ENCODE results near the gene HPD. TPM values are rescaled to one million over a fixed set of nuclear protein-coding genes. Genes with fewer than 3 reads are reported as not detected.

HPD gene
- total RNA-seq (2014; rRNA removed; shearing (Covaris generic)): not detected in 2 replicates
- not detected in 2 replicates for total RNA-seq (2022)
- Bru-seq, nascent RNA: not detected
- percentile 3 among the genes with signal in this experiment for BruChase-seq, experiment 1, labeled RNA remaining after a 6-hour chase
- not detected for BruChase-seq, experiment 2, labeled RNA remaining after a 2-hour chase
- long read RNA-seq, partial matches to known transcripts: 0 of 3 reads
- long read RNA-seq, other reads (novel, unspliced or antisense): 3 of 3 reads

- no peak for TF ChIP-seq CTCF (conservative IDR thresholded peaks at IDR 0.05; ENCODE audit: low read length)
- no peak for TF ChIP-seq EZH2phosphoT487 (IDR thresholded peaks at IDR 0.05; ENCODE audit: borderline replicate concordance, low read depth, low read length)
- peaks cover 20% of the 10 kb centered on the region for H3K4me1 ChIP-seq (ENCODE audit: insufficient read depth, low read length, poor library complexity, severe bottlenecking)
- no peaks in the 10 kb centered on the region for H4K20me1 ChIP-seq (ENCODE audit: insufficient read depth, low read length)
- no peak for DNase-seq (ENCODE audit: low spot score)
- no peak within 1 kb of the TSS for H3K4me2 ChIP-seq (ENCODE audit: low read length)
- ChIA-PET CTCF (ENCODE audit: unreplicated experiment) (no interaction called here), POLR2A (interaction anchor here (1.6 kb wide), 1 partner anchor 29 kb away, joined by 4 read pairs; the partner anchor contains the start of gene PSMD9)
- H3K9me2 ChIP-seq (ENCODE audit: insufficient read depth, low read length): no peaks in the 10 kb centered on the region
- no TSS peak for BruUV-seq (replicated peaks)
- no peak within 1 kb of the TSS for H2AFZ ChIP-seq (ENCODE audit: low read length)
- no peaks in the 10 kb centered on the region for H3K36me3 ChIP-seq (ENCODE audit: insufficient read depth, low read length)
- intact Hi-C loops (cut with micrococcal nuclease; ENCODE audit: unreplicated experiment): no loop called here
- no peak within 1 kb of the TSS for H3K27ac ChIP-seq (ENCODE audit: low read depth, low read length, poor library complexity, severe bottlenecking)
- no peaks in the 10 kb centered on the region for H3K9me3 ChIP-seq (ENCODE audit: low read length)
- H3K79me2 ChIP-seq (ENCODE audit: insufficient read depth, low read depth, low read length): no peaks in the 10 kb centered on the region
- H3K4me3 ChIP-seq (ENCODE audit: low read depth, low read length, poor library complexity, severe bottlenecking): no peak within 1 kb of the TSS
Measured at GRCh38 chr12:121858662-121859572, at the start of gene HPD. HPD (minus strand) TSS chr12:121858859; CDS start chr12:121858823, 36 bp downstream.

GRCh38 chr12:121905746-121906145 lies 47.1 kb upstream of the HPD start:
- no peak overlapping the region for H2AFZ ChIP-seq (ENCODE audit: low read length)
- no peaks in the 10 kb centered on the region for H3K4me1 ChIP-seq (ENCODE audit: insufficient read depth, low read length, poor library complexity, severe bottlenecking)
- POLR2A ChIA-PET: interaction anchor here (0.7 kb wide), 1 partner anchor 23 kb away, joined by 3 read pairs; no protein-coding TSS in a partner anchor
- no peak for DNase-seq (ENCODE audit: low spot score)
- intact Hi-C loops (cut with micrococcal nuclease; ENCODE audit: unreplicated experiment): no loop called here
- BruUV-seq (replicated peaks): no TSS peak
- H3K4me3 ChIP-seq (ENCODE audit: low read depth, low read length, poor library complexity, severe bottlenecking): no peak overlapping the region
- no peak overlapping the region for H3K27ac ChIP-seq (ENCODE audit: low read depth, low read length, poor library complexity, severe bottlenecking)
- no peak overlapping the region for H3K4me2 ChIP-seq (ENCODE audit: low read length)
- peaks cover 93% of the 10 kb centered on the region for H3K36me3 ChIP-seq (ENCODE audit: insufficient read depth, low read length)
- no peaks in the 10 kb centered on the region for H3K9me2 ChIP-seq (ENCODE audit: insufficient read depth, low read length)
- H3K9me3 ChIP-seq (ENCODE audit: low read length): no peaks in the 10 kb centered on the region
- no peak for TF ChIP-seq EZH2phosphoT487 (IDR thresholded peaks at IDR 0.05; ENCODE audit: borderline replicate concordance, low read depth, low read length)
- TF ChIP-seq CTCF (conservative IDR thresholded peaks at IDR 0.05; ENCODE audit: low read length): no peak
- H4K20me1 ChIP-seq (ENCODE audit: insufficient read depth, low read length): no peaks in the 10 kb centered on the region
- H3K79me2 ChIP-seq (ENCODE audit: insufficient read depth, low read depth, low read length): no peaks in the 10 kb centered on the region
- CTCF ChIA-PET (ENCODE audit: unreplicated experiment): no interaction called here
